OCI-LY1 (cell line): Measurements from ENCODE around the gene SLC25A38.

Experiments
- EZH2 ChIP-seq: fragments of 200-600 bp; sonication (generic), shearing (Covaris generic); IDR thresholded peaks from 2 replicates; pipeline ENCODE4 v1.8.0; 2017; ENCODE audit warnings: borderline replicate concordance, mixed run types, mild to moderate bottlenecking, antibody characterized with exemption, low read length, moderate library complexity, mixed read lengths
- TF ChIP-seq, protein P1 (sequence below): fragments of 200-600 bp; sonication (generic), shearing (Covaris generic); IDR thresholded peaks from 2 replicates; pipeline ENCODE4 v1.5.1; 2017; ENCODE audit warnings: mild to moderate bottlenecking, antibody characterized with exemption, low read length, moderate library complexity, mixed read lengths

- TF ChIP-seq, protein P1, sequence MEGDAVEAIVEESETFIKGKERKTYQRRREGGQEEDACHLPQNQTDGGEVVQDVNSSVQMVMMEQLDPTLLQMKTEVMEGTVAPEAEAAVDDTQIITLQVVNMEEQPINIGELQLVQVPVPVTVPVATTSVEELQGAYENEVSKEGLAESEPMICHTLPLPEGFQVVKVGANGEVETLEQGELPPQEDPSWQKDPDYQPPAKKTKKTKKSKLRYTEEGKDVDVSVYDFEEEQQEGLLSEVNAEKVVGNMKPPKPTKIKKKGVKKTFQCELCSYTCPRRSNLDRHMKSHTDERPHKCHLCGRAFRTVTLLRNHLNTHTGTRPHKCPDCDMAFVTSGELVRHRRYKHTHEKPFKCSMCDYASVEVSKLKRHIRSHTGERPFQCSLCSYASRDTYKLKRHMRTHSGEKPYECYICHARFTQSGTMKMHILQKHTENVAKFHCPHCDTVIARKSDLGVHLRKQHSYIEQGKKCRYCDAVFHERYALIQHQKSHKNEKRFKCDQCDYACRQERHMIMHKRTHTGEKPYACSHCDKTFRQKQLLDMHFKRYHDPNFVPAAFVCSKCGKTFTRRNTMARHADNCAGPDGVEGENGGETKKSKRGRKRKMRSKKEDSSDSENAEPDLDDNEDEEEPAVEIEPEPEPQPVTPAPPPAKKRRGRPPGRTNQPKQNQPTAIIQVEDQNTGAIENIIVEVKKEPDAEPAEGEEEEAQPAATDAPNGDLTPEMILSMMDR, result no peak
- TF ChIP-seq EZH2, result no peak
Measured at GRCh38 chr3:39388741-39389248, 5.6 kb downstream of the SLC25A38 start.
